Fibroblast of villous mesenchyme (primary cell): Measurements from ENCODE around the gene TMEM184C. TPM values are rescaled to one million over a fixed set of nuclear protein-coding genes. Genes with fewer than 3 reads are reported as not detected.

ENCODE experiments used
- DNase-seq: peaks from one replicate; pipeline ENCODE4 v3.0.0-alpha.2; 2010; ENCODE audit warnings: low read depth
- H3K4me3 ChIP-seq: 2 replicates; pipeline ENCODE4 v1.5.1; 2011; ENCODE audit warnings: low read depth, mild to moderate bottlenecking, low read length
- CTCF ChIP-seq: IDR thresholded peaks from 2 replicates; pipeline ENCODE4 v1.5.1; 2012; ENCODE audit warnings: low read depth, mild to moderate bottlenecking, low read length; ENCODE audit not compliant: insufficient read depth
- total RNA-seq: library from RNA; depleted of rRNA; stranded (reverse); fragments of >200 nt; gene quantifications from 2 replicates; pipeline ENCODE4 v1.2.3, GENCODE V29; 2012

Gene TMEM184C
- total RNA-seq, 1 donor = 44.9 TPM

- no peak for TF ChIP-seq CTCF
- peak; percentile 29 for DNase-seq
- H3K4me3 ChIP-seq = no peak overlapping the region
These were observed 20.8 kb upstream of the TMEM184C start for GRCh38 chr4:147596377-147596776.

GRCh38 chr4:147596981-147597380, 20.2 kb upstream of the TMEM184C start:
- H3K4me3 ChIP-seq = no peak overlapping the region
- TF ChIP-seq CTCF = no peak
- peak; percentile 66 for DNase-seq

- H3K4me3 ChIP-seq = no peak overlapping the region
- no peak for TF ChIP-seq CTCF
- no peak for DNase-seq
These were observed 19.6 kb upstream of the TMEM184C start for GRCh38 chr4:147597561-147597960.

- no peak overlapping the region for H3K4me3 ChIP-seq
- peak; percentile 56 for DNase-seq
- no peak for TF ChIP-seq CTCF
These were observed 18.0 kb upstream of the TMEM184C start for GRCh38 chr4:147599206-147599605.

GRCh38 chr4:147599769-147600168, 17.4 kb upstream of the TMEM184C start:
- DNase-seq = peak; percentile 60
- no peak overlapping the region for H3K4me3 ChIP-seq
- no peak for TF ChIP-seq CTCF

GRCh38 chr4:147605499-147605898, 11.7 kb upstream of the TMEM184C start:
- no peak for TF ChIP-seq CTCF
- no peak for DNase-seq
- H3K4me3 ChIP-seq = no peak overlapping the region

- no peak for DNase-seq
- TF ChIP-seq CTCF = no peak
- no peak overlapping the region for H3K4me3 ChIP-seq
These were observed 9.7 kb upstream of the TMEM184C start for GRCh38 chr4:147607471-147607870.
